ENCODE measurements around the gene SLN. TPM values are rescaled to one million over a fixed set of nuclear protein-coding genes. Genes with fewer than 3 reads are reported as not detected.

Gene SLN
- total and polyA plus RNA-seq, 2 experiments from 2014 or later = 13.7 to 15.8 TPM

DNA sequence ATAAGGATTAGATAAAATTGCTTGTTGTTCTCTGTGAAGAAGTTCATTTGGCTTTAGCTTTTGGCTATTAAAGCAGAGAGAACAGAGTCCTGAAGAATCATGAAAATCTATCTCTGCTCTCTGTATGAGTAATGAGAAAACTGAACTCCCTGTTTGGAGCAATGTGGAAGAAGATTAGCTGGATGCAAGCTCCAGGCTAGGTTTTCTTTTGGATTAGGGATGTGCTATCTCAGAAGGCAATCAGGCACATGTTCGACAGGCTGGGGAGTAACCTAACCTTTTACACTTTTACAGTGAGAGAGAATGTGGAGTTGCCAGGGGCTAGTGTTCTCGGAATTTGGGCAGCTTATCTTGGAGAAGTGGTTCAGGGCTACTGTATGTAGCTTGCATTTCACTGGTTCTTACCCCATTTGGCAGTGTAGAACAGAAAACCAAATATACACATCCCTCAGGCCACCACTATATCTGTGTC lies 8.5 kb upstream of the SLN start:
- TF ChIP-seq CTCF (IDR thresholded peaks at IDR 0.05; ENCODE audit: poor library complexity) = no peak
- TF ChIP-seq EZH2 (IDR thresholded peaks at IDR 0.05; ENCODE audit: borderline replicate concordance) = no peak
- no peak for TF ChIP-seq EZH2phosphoT487 (IDR thresholded peaks at IDR 0.05; ENCODE audit: low read depth, severe bottlenecking, unreplicated experiment)

GRCh38 chr11:107719557-107720302 lies 7.9 kb upstream of the SLN start:
- H3K27ac ChIP-seq = no peak overlapping the region
- no peak overlapping the region for H3K4me3 ChIP-seq
- no peak overlapping the region for H3K4me2 ChIP-seq
- H3K79me2 ChIP-seq = no peaks in the 10 kb centered on the region
- H4K20me1 ChIP-seq (ENCODE audit: insufficient read depth, poor library complexity, severe bottlenecking) = no peaks in the 10 kb centered on the region
- H2AFZ ChIP-seq = no peak overlapping the region
- H3K9me2 ChIP-seq (replicated peaks; ENCODE audit: insufficient read depth) = no peaks in the 10 kb centered on the region
- DNase-seq (ENCODE audit: low spot score) = no peak
- H3K36me3 ChIP-seq (replicated peaks; ENCODE audit: insufficient read depth, low read depth) = no peaks in the 10 kb centered on the region
- TF ChIP-seq EZH2phosphoT487 (IDR thresholded peaks at IDR 0.05; ENCODE audit: low read depth, severe bottlenecking, unreplicated experiment) = no peak
- TF ChIP-seq CTCF (IDR thresholded peaks at IDR 0.05; ENCODE audit: poor library complexity) = no peak
- TF ChIP-seq EZH2 (IDR thresholded peaks at IDR 0.05; ENCODE audit: borderline replicate concordance) = no peak
- no peaks in the 10 kb centered on the region for H3K9me3 ChIP-seq (ENCODE audit: low read depth)
- 62% methylated on average over 7 of the region's 7 CpGs for WGBS (ENCODE audit: low lambda C conversion rate, missing lambda C conversion rate)
- H3K4me1 ChIP-seq (ENCODE audit: insufficient read depth) = no peaks in the 10 kb centered on the region
- H3K27me3 ChIP-seq = no peaks in the 10 kb centered on the region

More for the DNA sequence above, 8.5 kb upstream of the SLN start:
- Histone ChIP-seq H3K27ac (no peak overlapping the region), H3K4me1 (ENCODE audit: insufficient read depth) (no peaks in the 10 kb centered on the region), H3K9me2 (replicated peaks; ENCODE audit: insufficient read depth) (no peaks in the 10 kb centered on the region), H2AFZ (no peak overlapping the region), H3K4me3 (no peak overlapping the region), H3K4me2 (no peak overlapping the region), H4K20me1 (ENCODE audit: insufficient read depth, poor library complexity, severe bottlenecking) (no peaks in the 10 kb centered on the region), H3K36me3 (replicated peaks; ENCODE audit: insufficient read depth, low read depth) (no peaks in the 10 kb centered on the region), H3K27me3 (no peaks in the 10 kb centered on the region), H3K79me2 (no peaks in the 10 kb centered on the region), H3K9me3 (ENCODE audit: low read depth) (no peaks in the 10 kb centered on the region)
- 8% methylated on average over 2 of the region's 2 CpGs for WGBS (ENCODE audit: low lambda C conversion rate, missing lambda C conversion rate)
- no peak for DNase-seq (ENCODE audit: low spot score)

DNA sequence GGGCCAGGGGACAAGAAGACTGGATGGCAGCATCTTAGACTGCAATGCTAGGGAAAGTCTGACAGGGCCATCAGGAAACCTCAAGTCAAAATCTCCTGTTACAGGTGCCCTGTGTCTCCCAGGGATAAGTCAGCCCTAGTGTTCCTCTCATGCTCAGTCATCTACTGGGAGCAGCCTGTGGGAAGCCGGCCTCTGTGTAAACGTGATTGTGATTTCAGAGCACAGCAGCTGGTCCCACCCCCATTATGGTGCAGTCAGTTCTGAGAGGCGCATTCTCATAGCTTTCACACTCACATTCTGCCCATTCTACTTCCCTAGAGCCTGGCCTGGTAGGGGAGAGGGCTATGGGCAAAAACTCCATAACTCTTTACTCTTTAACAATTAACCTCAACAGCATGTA lies 7.2 kb upstream of the SLN start:
- no peak for DNase-seq (ENCODE audit: low spot score)
- Histone ChIP-seq H3K9me2 (replicated peaks; ENCODE audit: insufficient read depth) (no peaks in the 10 kb centered on the region), H3K27me3 (no peaks in the 10 kb centered on the region), H3K4me3 (no peak overlapping the region), H3K27ac (no peak overlapping the region), H3K9me3 (ENCODE audit: low read depth) (no peaks in the 10 kb centered on the region), H4K20me1 (ENCODE audit: insufficient read depth, poor library complexity, severe bottlenecking) (no peaks in the 10 kb centered on the region), H3K4me1 (ENCODE audit: insufficient read depth) (no peaks in the 10 kb centered on the region), H2AFZ (no peak overlapping the region), H3K79me2 (no peaks in the 10 kb centered on the region), H3K4me2 (no peak overlapping the region), H3K36me3 (replicated peaks; ENCODE audit: insufficient read depth, low read depth) (no peaks in the 10 kb centered on the region)
- TF ChIP-seq CTCF (IDR thresholded peaks at IDR 0.05; ENCODE audit: poor library complexity) (no peak), EZH2phosphoT487 (IDR thresholded peaks at IDR 0.05; ENCODE audit: low read depth, severe bottlenecking, unreplicated experiment) (no peak), EZH2 (IDR thresholded peaks at IDR 0.05; ENCODE audit: borderline replicate concordance) (no peak)
- 57% methylated on average over 3 of the region's 3 CpGs for WGBS (ENCODE audit: low lambda C conversion rate, missing lambda C conversion rate)

Measured in hepatocyte (in vitro differentiated cells).